Renal cortical epithelial cell (primary cell): ENCODE measurements around the gene NOX3. TPM values are rescaled to one million over a fixed set of nuclear protein-coding genes. Genes with fewer than 3 reads are reported as not detected.
"Not testable (repeated sequence)": the region's sequence is repeated elsewhere in the genome, so short reads cannot be mapped to it uniquely, and the experiment has no call there.

Experiments used
- DNase-seq: peaks from one replicate; pipeline ENCODE4 v3.0.0-alpha.2; 2011; ENCODE audit warnings: low read depth
- total RNA-seq: library from RNA; depleted of rRNA; stranded (reverse); fragments of >200 nt; gene quantifications from 2 replicates; pipeline ENCODE4 v1.2.3, GENCODE V29; 2014

Gene NOX3
- total RNA-seq, result not detected in 2 replicates

- peak; percentile 34 for DNase-seq
These were observed at the start of gene NOX3 for GRCh38 chr6:155455766-155456165. NOX3 (minus strand) TSS chr6:155455839; CDS start chr6:155455800, 39 bp downstream.

GRCh38 chr6:155504848-155505607 lies 49.4 kb upstream of the NOX3 start:
- no peak for DNase-seq

- DNase-seq, result no peak
These were observed 46.8 kb upstream of the NOX3 start for GRCh38 chr6:155502393-155502792.

- DNase-seq, result no peak
These were observed 43.9 kb upstream of the NOX3 start for GRCh38 chr6:155499574-155499973.

GRCh38 chr6:155498370-155498769 lies 42.7 kb upstream of the NOX3 start:
- no peak for DNase-seq

- peak; percentile 42 for DNase-seq
These were observed 41.6 kb upstream of the NOX3 start for GRCh38 chr6:155497273-155497672.

GRCh38 chr6:155495011-155495768 lies 39.6 kb upstream of the NOX3 start:
- peak; percentile 46 for DNase-seq

- peak; percentile 100 for DNase-seq
These were observed 38.1 kb upstream of the NOX3 start for GRCh38 chr6:155493694-155494143.

- DNase-seq, result no peak
These were observed 37.5 kb upstream of the NOX3 start for GRCh38 chr6:155493026-155493693.

GRCh38 chr6:155492061-155492735 lies 36.6 kb upstream of the NOX3 start:
- DNase-seq, result no peak

- no peak for DNase-seq
These were observed 35.8 kb upstream of the NOX3 start for GRCh38 chr6:155491421-155491820.

- not testable (repeated sequence) for DNase-seq
These were observed 32.6 kb upstream of the NOX3 start for GRCh38 chr6:155488197-155488596.

GRCh38 chr6:155487371-155488130 lies 31.9 kb upstream of the NOX3 start:
- DNase-seq, result no peak

GRCh38 chr6:155486721-155487294 lies 31.2 kb upstream of the NOX3 start:
- DNase-seq, result no peak

- DNase-seq, result no peak
These were observed 30.1 kb upstream of the NOX3 start for GRCh38 chr6:155485756-155486155.

- DNase-seq, result peak; percentile 73
These were observed 28.2 kb upstream of the NOX3 start for GRCh38 chr6:155483858-155484257.

GRCh38 chr6:155481215-155481614 lies 25.6 kb upstream of the NOX3 start:
- no peak for DNase-seq

GRCh38 chr6:155473741-155474140 lies 18.1 kb upstream of the NOX3 start:
- DNase-seq, result no peak

- DNase-seq, result no peak
These were observed 17.2 kb upstream of the NOX3 start for GRCh38 chr6:155472886-155473285.

GRCh38 chr6:155470979-155471616 lies 15.5 kb upstream of the NOX3 start:
- DNase-seq, result not testable (repeated sequence)
